ENCODE data around the gene NTM.

GRCh38 chr11:131457163-131457562, 86.7 kb downstream of the NTM start:
- TF ChIP-seq CTCF (IDR thresholded peaks at IDR 0.05 in 8 of 11, conservative IDR thresholded peaks at IDR 0.05 in 3 of 11) (no peak), POLR2A (IDR thresholded peaks at IDR 0.05) (no peak), POLR2AphosphoS5 (IDR thresholded peaks at IDR 0.05) (no peak)

Measured in spleen (tissue), 7 donors.